Measurements from ENCODE around the gene ZNF438. TPM values are rescaled to one million over a fixed set of nuclear protein-coding genes. Genes with fewer than 3 reads are reported as not detected.
"Not testable (repeated sequence)": the region's sequence is repeated elsewhere in the genome, so short reads cannot be mapped to it uniquely, and the experiment has no call there.

The ZNF438 gene
- total and polyA plus RNA-seq, 9 donors: 10.5 to 14.5 (median 12.7) TPM

DNA sequence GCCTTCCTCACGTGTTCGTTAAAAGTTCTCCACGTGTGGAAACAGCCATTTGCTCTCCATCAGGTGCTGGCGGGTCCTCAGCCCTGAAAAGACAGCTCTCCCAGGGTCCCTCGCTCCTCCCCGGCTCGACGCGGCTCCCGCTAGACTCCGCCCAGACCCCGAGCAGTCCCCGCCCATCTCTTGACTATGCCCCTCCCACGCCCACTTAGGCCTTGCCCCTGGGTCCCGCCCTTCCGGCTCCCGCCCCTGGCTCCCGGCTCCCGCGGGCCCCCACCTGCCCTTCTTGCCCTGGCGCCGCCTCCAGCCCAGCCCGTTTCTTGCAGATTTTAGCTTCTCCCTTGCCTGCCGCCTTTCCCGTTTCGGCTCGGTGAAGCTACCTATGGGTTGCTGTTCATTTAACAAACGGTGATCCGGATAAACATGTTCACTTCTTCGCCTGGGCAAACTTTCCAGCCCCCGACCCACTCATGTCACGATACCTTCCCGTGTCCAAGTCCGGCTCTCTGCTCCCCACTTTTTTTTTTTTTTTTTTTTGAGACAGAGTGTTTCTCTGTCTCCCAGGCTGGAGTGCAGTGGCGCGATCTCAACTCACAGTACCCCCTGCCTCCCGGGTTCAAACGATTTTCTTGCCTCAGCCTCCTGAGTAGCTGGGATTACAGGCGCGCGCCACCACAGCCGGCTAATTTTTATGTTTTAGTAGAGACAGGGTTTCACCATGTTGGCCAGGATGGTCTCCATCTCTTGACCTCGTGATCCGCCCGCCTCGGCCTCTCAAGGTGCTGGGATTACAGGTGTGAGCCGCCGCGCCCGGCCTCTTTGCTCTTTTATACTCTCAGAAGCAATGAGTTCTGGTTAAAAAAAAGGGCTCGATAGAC is 830 bp upstream of the ZNF438 start:
- peak; percentile 98 for DNase-seq
- Histone ChIP-seq H3K9me3 (replicated peaks; ENCODE audit: control insufficient read depth, low read depth, low read length) (no peaks in the 10 kb centered on the region), H3K36me3 (ENCODE audit: control insufficient read depth, insufficient read depth, low read length) (no peaks in the 10 kb centered on the region), H3K27ac (ENCODE audit: low read length) (peak overlapping the region; percentile 100), H3K4me1 (ENCODE audit: control insufficient read depth, insufficient read depth, low read length) (peaks cover 22% of the 10 kb centered on the region), H3K4me3 (ENCODE audit: low read length) (peak overlapping the region; percentile 64), H3K27me3 (ENCODE audit: control insufficient read depth, insufficient read depth, low read length) (no peaks in the 10 kb centered on the region)
- under 1% methylated on average over 34 of the region's 51 CpGs for WGBS (ENCODE audit: insufficient coverage)

- H3K27me3 ChIP-seq (ENCODE audit: control insufficient read depth, insufficient read depth, low read length): no peaks in the 10 kb centered on the region
- H3K4me1 ChIP-seq (ENCODE audit: control insufficient read depth, insufficient read depth, low read length): peaks cover 22% of the 10 kb centered on the region
- H3K9me3 ChIP-seq (replicated peaks; ENCODE audit: control insufficient read depth, low read depth, low read length): no peaks in the 10 kb centered on the region
- peak overlapping the region; percentile 100 for H3K27ac ChIP-seq (ENCODE audit: low read length)
- WGBS (ENCODE audit: insufficient coverage): no CpG with 5 or more reads among the region's 5 CpGs
- H3K4me3 ChIP-seq (ENCODE audit: low read length): peak overlapping the region; percentile 75
- H3K36me3 ChIP-seq (ENCODE audit: control insufficient read depth, insufficient read depth, low read length): no peaks in the 10 kb centered on the region
- DNase-seq: no peak
Observed at GRCh38 chr10:31031205-31031557, 484 bp downstream of the ZNF438 start.

- Histone ChIP-seq H3K36me3 (ENCODE audit: control insufficient read depth, insufficient read depth, low read length) (no peaks in the 10 kb centered on the region), H3K27ac (ENCODE audit: low read length) (peak overlapping the region; percentile 100), H3K4me3 (ENCODE audit: low read length) (peak overlapping the region; percentile 75), H3K4me1 (ENCODE audit: control insufficient read depth, insufficient read depth, low read length) (peaks cover 22% of the 10 kb centered on the region), H3K27me3 (ENCODE audit: control insufficient read depth, insufficient read depth, low read length) (no peaks in the 10 kb centered on the region), H3K9me3 (replicated peaks; ENCODE audit: control insufficient read depth, low read depth, low read length) (no peaks in the 10 kb centered on the region)
- no peak for DNase-seq
- no CpG with 5 or more reads among the region's 8 CpGs for WGBS (ENCODE audit: insufficient coverage)
Observed at GRCh38 chr10:31030800-31031199, 865 bp downstream of the ZNF438 start.

- H3K4me1 ChIP-seq (ENCODE audit: control insufficient read depth, insufficient read depth, low read length): peaks cover 22% of the 10 kb centered on the region
- no peaks in the 10 kb centered on the region for H3K27me3 ChIP-seq (ENCODE audit: control insufficient read depth, insufficient read depth, low read length)
- H3K36me3 ChIP-seq (ENCODE audit: control insufficient read depth, insufficient read depth, low read length): no peaks in the 10 kb centered on the region
- H3K27ac ChIP-seq (ENCODE audit: low read length): peak overlapping the region; percentile 38
- WGBS (ENCODE audit: insufficient coverage): 83% methylated on average over 2 of the region's 8 CpGs
- no peak overlapping the region for H3K4me3 ChIP-seq (ENCODE audit: low read length)
- peak; percentile 31 for DNase-seq
- H3K9me3 ChIP-seq (replicated peaks; ENCODE audit: control insufficient read depth, low read depth, low read length): no peaks in the 10 kb centered on the region
Observed at GRCh38 chr10:31030260-31030659, 1.4 kb downstream of the ZNF438 start.

- H3K27me3 ChIP-seq (ENCODE audit: control insufficient read depth, insufficient read depth, low read length): no peaks in the 10 kb centered on the region
- H3K36me3 ChIP-seq (ENCODE audit: control insufficient read depth, insufficient read depth, low read length): no peaks in the 10 kb centered on the region
- DNase-seq: peak; percentile 57
- no peak overlapping the region for H3K27ac ChIP-seq (ENCODE audit: low read length)
- H3K4me3 ChIP-seq (ENCODE audit: low read length): no peak overlapping the region
- H3K4me1 ChIP-seq (ENCODE audit: control insufficient read depth, insufficient read depth, low read length): peaks cover 20% of the 10 kb centered on the region
- 43% methylated on average over 1 of the region's 2 CpGs for WGBS (ENCODE audit: insufficient coverage)
- no peaks in the 10 kb centered on the region for H3K9me3 ChIP-seq (replicated peaks; ENCODE audit: control insufficient read depth, low read depth, low read length)
Observed at GRCh38 chr10:31028081-31028480, 3.6 kb downstream of the ZNF438 start.

DNA sequence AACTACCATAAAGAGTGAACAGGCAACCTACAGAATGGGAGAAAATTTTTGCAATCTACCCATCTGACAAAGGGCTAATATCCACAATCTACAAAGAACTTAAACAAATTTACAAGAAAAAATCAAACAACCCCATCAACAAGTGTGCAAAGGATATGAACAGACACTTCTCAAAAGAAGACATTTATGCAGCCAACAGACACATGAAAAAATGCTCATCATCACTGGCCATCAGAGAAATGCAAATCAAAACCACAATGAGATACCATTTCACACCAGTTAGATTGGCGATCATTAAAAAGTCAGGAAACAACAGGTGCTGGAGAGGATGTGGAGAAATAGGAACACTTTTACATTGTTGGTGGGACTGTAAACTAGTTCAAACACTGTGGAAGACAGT is 5.4 kb downstream of the ZNF438 start:
- H3K9me3 ChIP-seq (replicated peaks; ENCODE audit: control insufficient read depth, low read depth, low read length); DNase-seq; H3K27me3 ChIP-seq (ENCODE audit: control insufficient read depth, insufficient read depth, low read length); H3K27ac ChIP-seq (ENCODE audit: low read length); H3K36me3 ChIP-seq (ENCODE audit: control insufficient read depth, insufficient read depth, low read length); H3K4me3 ChIP-seq (ENCODE audit: low read length): not testable (repeated sequence)
- WGBS (ENCODE audit: insufficient coverage): no CpG with 5 or more reads among the region's 1 CpG
- peaks cover 14% of the 10 kb centered on the region for H3K4me1 ChIP-seq (ENCODE audit: control insufficient read depth, insufficient read depth, low read length)

- peak overlapping the region; percentile 44 for H3K27ac ChIP-seq (ENCODE audit: low read length)
- DNase-seq: no peak
- no peak overlapping the region for H3K4me3 ChIP-seq (ENCODE audit: low read length)
- no peaks in the 10 kb centered on the region for H3K36me3 ChIP-seq (ENCODE audit: control insufficient read depth, insufficient read depth, low read length)
- peaks cover 6% of the 10 kb centered on the region for H3K4me1 ChIP-seq (ENCODE audit: control insufficient read depth, insufficient read depth, low read length)
- H3K27me3 ChIP-seq (ENCODE audit: control insufficient read depth, insufficient read depth, low read length): no peaks in the 10 kb centered on the region
- no peaks in the 10 kb centered on the region for H3K9me3 ChIP-seq (replicated peaks; ENCODE audit: control insufficient read depth, low read depth, low read length)
Observed at GRCh38 chr10:31025142-31025541, 6.5 kb downstream of the ZNF438 start.

DNA sequence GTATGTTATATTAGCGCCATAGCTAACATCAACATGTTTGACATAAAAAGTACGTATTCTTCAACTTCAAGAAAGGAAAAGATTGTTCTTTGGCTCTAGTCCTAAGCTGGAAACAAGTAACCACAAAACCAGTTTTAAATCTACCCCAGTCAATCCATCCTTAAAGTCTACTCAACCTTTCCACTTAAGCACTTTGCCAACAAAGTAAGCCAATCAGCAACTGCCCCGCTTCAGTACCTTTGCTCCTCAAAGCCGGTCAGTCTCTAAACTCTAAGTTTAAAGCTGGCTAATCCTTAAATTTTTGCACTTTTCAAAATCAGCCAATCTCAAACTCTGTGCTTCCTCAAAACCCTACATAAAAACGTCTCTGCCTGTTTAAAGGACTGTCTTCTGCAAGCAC is 8.1 kb downstream of the ZNF438 start:
- no peaks in the 10 kb centered on the region for H3K4me1 ChIP-seq (ENCODE audit: control insufficient read depth, insufficient read depth, low read length)
- H3K27ac ChIP-seq (ENCODE audit: low read length): no peak overlapping the region
- H3K36me3 ChIP-seq (ENCODE audit: control insufficient read depth, insufficient read depth, low read length): no peaks in the 10 kb centered on the region
- WGBS (ENCODE audit: insufficient coverage): 94% methylated on average over 4 of the region's 5 CpGs
- H3K4me3 ChIP-seq (ENCODE audit: low read length): no peak overlapping the region
- DNase-seq: no peak
- no peaks in the 10 kb centered on the region for H3K27me3 ChIP-seq (ENCODE audit: control insufficient read depth, insufficient read depth, low read length)
- H3K9me3 ChIP-seq (replicated peaks; ENCODE audit: control insufficient read depth, low read depth, low read length): no peaks in the 10 kb centered on the region

DNA sequence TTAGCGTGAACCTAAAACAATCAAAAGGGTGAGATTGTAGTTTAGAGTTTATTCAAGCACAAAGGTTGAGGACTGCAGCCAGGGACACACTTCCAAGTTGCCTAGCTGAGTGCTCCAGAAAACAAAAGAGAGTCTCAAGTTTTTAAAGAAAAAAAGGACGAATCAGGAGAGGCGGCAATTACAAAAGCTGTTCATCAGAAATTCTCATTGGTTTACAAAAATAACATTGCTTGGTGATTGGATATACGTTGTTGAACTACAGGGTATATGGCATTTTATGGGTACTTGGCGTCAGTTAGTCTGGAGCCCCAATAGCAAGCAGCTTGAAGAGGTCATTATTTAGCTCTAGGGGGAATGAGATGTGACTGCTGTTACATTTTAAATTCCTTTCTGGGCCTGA is 11.5 kb downstream of the ZNF438 start:
- H3K27ac ChIP-seq (ENCODE audit: low read length): no peak overlapping the region
- H3K36me3 ChIP-seq (ENCODE audit: control insufficient read depth, insufficient read depth, low read length): no peaks in the 10 kb centered on the region
- 83% methylated on average over 3 of the region's 5 CpGs for WGBS (ENCODE audit: insufficient coverage)
- H3K4me3 ChIP-seq (ENCODE audit: low read length): no peak overlapping the region
- no peaks in the 10 kb centered on the region for H3K27me3 ChIP-seq (ENCODE audit: control insufficient read depth, insufficient read depth, low read length)
- DNase-seq: no peak
- no peaks in the 10 kb centered on the region for H3K9me3 ChIP-seq (replicated peaks; ENCODE audit: control insufficient read depth, low read depth, low read length)
- no peaks in the 10 kb centered on the region for H3K4me1 ChIP-seq (ENCODE audit: control insufficient read depth, insufficient read depth, low read length)

GRCh38 chr10:31018962-31019361 is 12.7 kb downstream of the ZNF438 start:
- Histone ChIP-seq H3K36me3 (ENCODE audit: control insufficient read depth, insufficient read depth, low read length) (no peaks in the 10 kb centered on the region), H3K27ac (ENCODE audit: low read length) (no peak overlapping the region), H3K4me1 (ENCODE audit: control insufficient read depth, insufficient read depth, low read length) (no peaks in the 10 kb centered on the region), H3K27me3 (ENCODE audit: control insufficient read depth, insufficient read depth, low read length) (no peaks in the 10 kb centered on the region), H3K9me3 (replicated peaks; ENCODE audit: control insufficient read depth, low read depth, low read length) (no peaks in the 10 kb centered on the region), H3K4me3 (ENCODE audit: low read length) (no peak overlapping the region)
- DNase-seq: no peak
- no CpG with 5 or more reads among the region's 2 CpGs for WGBS (ENCODE audit: insufficient coverage)

DNA sequence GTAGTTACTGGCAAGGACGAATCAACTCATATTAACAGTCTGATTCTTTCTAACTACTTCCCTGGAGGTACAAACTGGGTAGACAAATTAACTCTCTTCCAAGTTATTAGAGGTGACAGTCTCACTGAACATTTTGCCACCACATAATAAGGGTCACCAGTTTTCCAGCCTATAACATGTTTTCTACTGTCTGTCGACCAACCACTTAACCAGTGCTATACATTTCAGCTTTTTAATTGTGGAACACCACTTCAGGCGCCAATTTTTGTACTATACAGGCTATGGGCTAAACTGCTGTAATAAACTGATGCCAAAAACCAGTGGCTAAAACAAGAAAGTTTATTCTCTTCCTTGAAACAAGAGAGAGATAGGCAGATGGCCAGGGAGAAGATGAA is 13.3 kb downstream of the ZNF438 start:
- H3K36me3 ChIP-seq (ENCODE audit: control insufficient read depth, insufficient read depth, low read length): no peaks in the 10 kb centered on the region
- no peaks in the 10 kb centered on the region for H3K27me3 ChIP-seq (ENCODE audit: control insufficient read depth, insufficient read depth, low read length)
- WGBS (ENCODE audit: insufficient coverage): 83% methylated on average over 1 of the region's 3 CpGs
- H3K4me3 ChIP-seq (ENCODE audit: low read length): no peak overlapping the region
- no peaks in the 10 kb centered on the region for H3K9me3 ChIP-seq (replicated peaks; ENCODE audit: control insufficient read depth, low read depth, low read length)
- DNase-seq: no peak
- no peak overlapping the region for H3K27ac ChIP-seq (ENCODE audit: low read length)
- H3K4me1 ChIP-seq (ENCODE audit: control insufficient read depth, insufficient read depth, low read length): no peaks in the 10 kb centered on the region

Measured in muscle of leg (tissue), 11 donors.